Vagina (tissue), 2 donors: ENCODE data around the gene GNG2.

Experiments
- POLR2AphosphoS5 ChIP-seq, 2 donors: sonication (generic); formaldehyde crosslinking; IDR thresholded peaks; one replicate each; pipeline ENCODE4 v1.9.0; 2017; ENCODE audit warnings: antibody characterized with exemption in 2 of 2, mild to moderate bottlenecking in 2 of 2, low read depth in 1 of 2; ENCODE audit not compliant: insufficient read depth in 1 of 2
- TF ChIP-seq, protein P1 (sequence below), 3 experiments: fragments of 450-650 bp in 2 of 3; fragments of 200-600 bp in 1 of 3; sonication (generic) in 1 of 3; IDR thresholded peaks; one replicate each; pipeline ENCODE4 v1.5.1; 2017 to 2019; ENCODE audit warnings: antibody characterized with exemption in 3 of 3, mild to moderate bottlenecking in 2 of 3, moderate library complexity in 2 of 3

DNA sequence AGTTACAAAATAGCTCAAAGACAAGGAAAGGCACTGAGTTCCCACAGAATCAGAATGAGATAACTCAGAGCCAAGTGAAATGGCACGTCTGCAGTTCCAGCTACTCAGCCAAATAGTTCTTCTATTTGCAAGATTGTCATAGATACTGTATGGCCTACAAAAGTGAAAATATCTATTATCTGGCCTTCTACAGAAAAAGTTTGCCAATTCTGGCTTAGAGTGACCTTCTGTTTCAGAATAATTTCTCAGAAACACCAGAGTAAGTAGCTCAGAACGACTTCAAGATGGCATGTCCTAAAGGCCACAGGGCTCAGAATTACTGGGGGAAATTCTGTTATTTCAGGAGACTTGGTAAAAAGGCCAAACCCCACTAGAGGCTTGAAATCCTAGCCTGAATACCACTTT is 118.3 kb downstream of the GNG2 start:
- TF ChIP-seq, protein P1, sequence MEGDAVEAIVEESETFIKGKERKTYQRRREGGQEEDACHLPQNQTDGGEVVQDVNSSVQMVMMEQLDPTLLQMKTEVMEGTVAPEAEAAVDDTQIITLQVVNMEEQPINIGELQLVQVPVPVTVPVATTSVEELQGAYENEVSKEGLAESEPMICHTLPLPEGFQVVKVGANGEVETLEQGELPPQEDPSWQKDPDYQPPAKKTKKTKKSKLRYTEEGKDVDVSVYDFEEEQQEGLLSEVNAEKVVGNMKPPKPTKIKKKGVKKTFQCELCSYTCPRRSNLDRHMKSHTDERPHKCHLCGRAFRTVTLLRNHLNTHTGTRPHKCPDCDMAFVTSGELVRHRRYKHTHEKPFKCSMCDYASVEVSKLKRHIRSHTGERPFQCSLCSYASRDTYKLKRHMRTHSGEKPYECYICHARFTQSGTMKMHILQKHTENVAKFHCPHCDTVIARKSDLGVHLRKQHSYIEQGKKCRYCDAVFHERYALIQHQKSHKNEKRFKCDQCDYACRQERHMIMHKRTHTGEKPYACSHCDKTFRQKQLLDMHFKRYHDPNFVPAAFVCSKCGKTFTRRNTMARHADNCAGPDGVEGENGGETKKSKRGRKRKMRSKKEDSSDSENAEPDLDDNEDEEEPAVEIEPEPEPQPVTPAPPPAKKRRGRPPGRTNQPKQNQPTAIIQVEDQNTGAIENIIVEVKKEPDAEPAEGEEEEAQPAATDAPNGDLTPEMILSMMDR (IDR thresholded peaks at IDR 0.05), result no peak
- no peak for TF ChIP-seq POLR2AphosphoS5 (IDR thresholded peaks at IDR 0.05; ENCODE audit: insufficient read depth in 1 of 2, low read depth in 1 of 2)
